HG02763 (cell line): ENCODE data around the gene CCDC30.
"Not testable (repeated sequence)": the region's sequence is repeated elsewhere in the genome, so short reads cannot be mapped to it uniquely, and the experiment has no call there.

Experiments
- ATAC-seq: cut with Tn5 transposase; IDR thresholded peaks from one replicate; pipeline ENCODE4 v1.9.1; 2021; ENCODE audit warnings: mild to moderate bottlenecking, moderate library complexity; ENCODE audit not compliant: unreplicated experiment

The CCDC30 gene

GRCh38 chr1:42449256-42449655 lies 13.8 kb upstream of the CCDC30 start:
- no peak for ATAC-seq

GRCh38 chr1:42450061-42450460 lies 13.0 kb upstream of the CCDC30 start:
- ATAC-seq = no peak

DNA sequence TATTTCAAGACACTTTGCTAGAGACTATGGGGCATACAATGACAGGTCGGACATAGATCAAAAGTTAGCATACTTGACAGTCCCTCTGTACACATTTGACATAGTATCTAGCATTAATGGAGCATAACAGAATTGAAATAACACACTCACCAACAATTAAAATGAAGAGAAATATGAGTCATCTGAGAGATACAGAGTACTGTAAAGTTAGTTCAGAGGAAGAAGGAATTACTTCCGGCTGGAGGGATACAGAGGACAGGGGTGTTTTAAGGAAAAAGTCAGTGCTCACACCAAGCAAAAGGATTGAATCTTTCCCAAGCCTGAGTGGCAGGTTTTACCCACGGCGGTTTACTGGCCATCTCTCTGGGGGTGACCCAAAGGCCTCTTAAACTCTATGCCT lies 9.7 kb upstream of the CCDC30 start:
- ATAC-seq = no peak

GRCh38 chr1:42454403-42454802 lies 8.7 kb upstream of the CCDC30 start:
- no peak for ATAC-seq

DNA sequence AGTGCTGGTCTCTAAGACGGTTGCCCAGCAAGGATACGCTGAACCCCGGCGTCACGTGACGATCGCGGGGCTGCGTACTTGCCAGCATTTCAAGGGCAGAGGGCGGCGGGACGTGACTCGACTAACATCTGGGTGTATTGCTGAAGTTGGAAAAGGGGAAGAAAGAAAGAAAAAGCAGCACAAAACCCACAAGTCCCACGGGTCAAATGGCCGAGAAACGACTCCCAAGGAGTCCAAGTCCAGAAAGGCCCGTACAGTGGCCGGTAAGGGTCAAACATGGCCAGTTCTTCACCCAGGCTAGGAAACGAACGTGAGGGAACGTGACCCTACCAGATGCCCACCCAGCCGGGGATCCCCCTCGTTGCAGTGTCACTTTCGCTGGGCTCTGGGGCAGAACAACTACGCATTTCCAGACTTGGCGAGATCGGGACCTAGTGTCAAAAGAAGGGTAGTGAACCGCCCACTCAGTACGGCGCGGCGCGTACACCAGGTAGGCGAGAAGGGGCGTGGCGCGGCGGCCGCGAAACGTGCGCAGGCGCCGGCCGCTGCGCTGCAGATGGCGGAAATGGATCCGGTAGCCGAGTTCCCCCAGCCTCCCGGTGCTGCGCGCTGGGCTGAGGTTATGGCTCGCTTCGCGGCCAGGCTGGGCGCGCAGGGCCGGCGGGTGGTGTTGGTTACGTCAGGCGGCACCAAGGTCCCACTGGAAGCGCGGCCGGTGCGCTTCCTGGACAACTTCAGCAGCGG lies 6.9 kb upstream of the CCDC30 start, which contains the start of the genes PPCS and ZMYND12:
Gene PPCS, plus strand, starts transcription at position 534 of the 744 bp plus-strand sequence. Its CDS starts 23 bp downstream, at position 557.
Gene ZMYND12, minus strand, starts transcription at position 13 of the 744 bp plus-strand sequence. CDS start 25 bp downstream, outside the sequence.
- peak; percentile 81 for ATAC-seq

GRCh38 chr1:42456754-42457089 lies 6.4 kb upstream of the CCDC30 start:
- ATAC-seq = peak; percentile 45

GRCh38 chr1:42461196-42461595 lies 1.9 kb upstream of the CCDC30 start:
- ATAC-seq = no peak

- no peak for ATAC-seq
Observed at GRCh38 chr1:42463921-42464320, 835 bp downstream of the CCDC30 start.

GRCh38 chr1:42466030-42466429 lies 2.9 kb downstream of the CCDC30 start:
- no peak for ATAC-seq

- no peak for ATAC-seq
Observed at GRCh38 chr1:42469727-42470126, 6.6 kb downstream of the CCDC30 start.

- no peak for ATAC-seq
Observed at GRCh38 chr1:42476605-42477004, 13.5 kb downstream of the CCDC30 start.

- not testable (repeated sequence) for ATAC-seq
Observed at GRCh38 chr1:42477354-42477753, 14.3 kb downstream of the CCDC30 start.

DNA sequence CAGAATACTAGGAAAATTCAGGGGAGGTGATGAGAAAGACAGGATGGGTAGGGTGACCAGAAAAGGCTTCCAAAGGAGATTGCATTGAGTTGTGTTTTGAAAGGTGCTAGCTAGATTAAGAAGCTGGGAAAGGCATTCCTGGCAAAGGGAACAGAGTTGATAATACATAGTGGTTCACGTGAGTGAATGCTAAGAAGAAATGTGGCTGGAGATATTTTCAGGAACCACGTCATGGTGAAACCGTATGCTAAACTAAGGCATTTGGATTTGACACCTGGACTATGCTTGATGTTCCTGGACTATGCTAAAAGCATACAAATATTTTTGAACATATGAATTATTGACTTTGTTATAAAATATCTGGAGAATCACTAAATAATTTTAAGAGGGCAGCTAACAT lies 14.7 kb downstream of the CCDC30 start:
- ATAC-seq = no peak

GRCh38 chr1:42479621-42480020 lies 16.5 kb downstream of the CCDC30 start:
- ATAC-seq = no peak

- ATAC-seq = no peak
Observed at GRCh38 chr1:42480921-42481320, 17.8 kb downstream of the CCDC30 start.

GRCh38 chr1:42482635-42483153 lies 19.6 kb downstream of the CCDC30 start:
- ATAC-seq = no peak

- no peak for ATAC-seq
Observed at GRCh38 chr1:42484382-42484781, 21.3 kb downstream of the CCDC30 start.

DNA sequence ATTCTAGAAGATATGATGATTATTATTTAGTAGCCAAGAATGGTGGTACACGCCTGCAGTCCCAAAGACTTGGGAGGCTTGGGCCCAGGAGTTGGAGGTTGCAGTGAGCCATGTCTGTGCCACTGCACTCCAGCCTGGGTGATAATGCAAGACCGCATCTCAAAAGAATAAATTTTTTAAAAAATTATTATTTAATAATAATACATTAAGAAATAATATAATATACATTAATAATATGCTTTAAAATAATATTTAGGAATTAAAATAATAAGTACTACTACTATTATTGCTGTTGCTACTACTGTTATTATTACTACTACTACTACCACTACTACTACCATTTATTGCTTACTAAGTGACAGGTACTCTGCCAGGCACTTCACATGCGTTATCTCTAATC lies 27.2 kb downstream of the CCDC30 start:
- no peak for ATAC-seq

- ATAC-seq = not testable (repeated sequence)
Observed at GRCh38 chr1:42502031-42502430, 38.9 kb downstream of the CCDC30 start.

DNA sequence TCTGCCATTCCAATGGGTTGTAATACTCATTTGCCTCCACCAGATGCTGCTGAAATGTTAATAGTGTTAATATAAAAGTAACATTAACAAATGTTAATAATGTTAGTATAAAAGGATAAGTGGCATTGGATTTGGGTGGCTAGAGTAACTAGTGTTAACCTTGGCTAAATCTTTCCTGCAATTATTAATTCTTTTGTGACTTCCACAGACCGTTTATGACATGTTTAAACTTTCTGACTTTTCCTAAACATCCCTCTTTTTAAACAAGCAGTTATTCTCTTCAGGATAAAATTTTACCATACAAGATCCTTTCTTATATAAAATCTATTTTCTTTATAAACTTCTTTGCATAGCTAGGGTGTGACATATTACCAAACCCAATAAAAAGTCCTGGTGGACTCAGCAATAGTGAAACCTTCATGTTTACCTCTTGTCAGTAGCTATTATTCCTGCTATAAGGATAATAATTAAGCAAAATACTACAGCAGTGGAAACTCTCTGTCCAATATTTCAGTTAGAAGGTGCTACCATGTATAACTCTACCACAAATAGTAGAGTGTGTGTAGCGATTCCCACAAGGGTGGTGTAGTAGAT lies 41.5 kb downstream of the CCDC30 start:
- no peak for ATAC-seq

DNA sequence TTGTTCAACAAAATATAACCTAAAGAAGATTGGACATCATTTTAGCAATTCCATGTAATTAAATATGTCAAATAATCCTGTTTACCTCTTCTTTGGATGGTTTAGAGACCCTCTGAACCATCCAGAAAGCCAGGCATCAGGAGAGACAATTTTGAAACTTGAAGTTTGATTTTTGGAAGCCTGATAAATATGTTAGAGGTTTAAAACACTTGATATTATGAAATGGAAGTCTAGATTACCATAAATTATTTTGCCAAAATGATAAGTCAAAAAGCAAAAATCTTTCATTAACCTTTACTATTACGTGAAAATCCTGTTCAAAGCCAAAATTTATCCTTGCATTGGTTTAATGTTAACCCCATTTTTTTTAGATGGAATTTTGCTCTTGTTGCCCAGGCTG lies 43.5 kb downstream of the CCDC30 start:
- no peak for ATAC-seq

GRCh38 chr1:42511581-42512155 lies 48.6 kb downstream of the CCDC30 start:
- ATAC-seq = not testable (repeated sequence)
